Natural killer cell treated with Interleukin-12 subunit alpha and Interleukin-12 subunit beta and Interleukin-15 and Interleukin-18, amount 100 ng/mL, for 72 hours (primary cell): ENCODE results near the gene TIMM22. TPM values are rescaled to one million over a fixed set of nuclear protein-coding genes. Genes with fewer than 3 reads are reported as not detected.

ENCODE experiments used
- ATAC-seq, 2 donors: fragments of 150-1000 bp; cut with Tn5 transposase in 1 of 2; sonication (Bioruptor Pico), chemical (Tn5 transposase) in 1 of 2; 2 replicates each; pipeline ENCODE4 v1.10.0; 2021
- DNase-seq: peaks from one replicate; pipeline ENCODE4 v3.0.0; 2022; ENCODE audit warnings: low spot score
- H3K27ac Mint-ChIP-seq, 2 donors: 1 replicate in 1 of 2; 2 replicates in 1 of 2; pipeline ENCODE4 v1.8.0; 2022; ENCODE audit warnings: mixed read lengths in 2 of 2, mild to moderate bottlenecking in 1 of 2, moderate library complexity in 1 of 2
- H3K27me3 Mint-ChIP-seq, 2 donors: 1 replicate in 1 of 2; 2 replicates in 1 of 2; pipeline ENCODE4 v1.8.0; 2022; ENCODE audit warnings: mixed read lengths in 2 of 2
- H3K36me3 Mint-ChIP-seq: one replicate; pipeline ENCODE4 v1.8.0; 2022; ENCODE audit warnings: mixed read lengths
- H3K4me1 Mint-ChIP-seq, 2 donors: 1 replicate in 1 of 2; 2 replicates in 1 of 2; pipeline ENCODE4 v1.8.0; 2022; ENCODE audit warnings: low read depth in 2 of 2, mixed read lengths in 2 of 2, mild to moderate bottlenecking in 1 of 2
- H3K4me3 Mint-ChIP-seq: one replicate; pipeline ENCODE4 v1.8.0; 2022; ENCODE audit warnings: mixed read lengths
- H3K9me3 Mint-ChIP-seq: 2 replicates; pipeline ENCODE4 v1.8.0; 2022; ENCODE audit warnings: mixed read lengths
- total RNA-seq, 2 donors: library from RNA; stranded (reverse); gene quantifications; one replicate each; pipeline ENCODE4 v1.2.3, GENCODE V29; 2022

The TIMM22 gene
- total RNA-seq, 2 donors from 2014 or later: 12.7 to 19.8 TPM

DNA sequence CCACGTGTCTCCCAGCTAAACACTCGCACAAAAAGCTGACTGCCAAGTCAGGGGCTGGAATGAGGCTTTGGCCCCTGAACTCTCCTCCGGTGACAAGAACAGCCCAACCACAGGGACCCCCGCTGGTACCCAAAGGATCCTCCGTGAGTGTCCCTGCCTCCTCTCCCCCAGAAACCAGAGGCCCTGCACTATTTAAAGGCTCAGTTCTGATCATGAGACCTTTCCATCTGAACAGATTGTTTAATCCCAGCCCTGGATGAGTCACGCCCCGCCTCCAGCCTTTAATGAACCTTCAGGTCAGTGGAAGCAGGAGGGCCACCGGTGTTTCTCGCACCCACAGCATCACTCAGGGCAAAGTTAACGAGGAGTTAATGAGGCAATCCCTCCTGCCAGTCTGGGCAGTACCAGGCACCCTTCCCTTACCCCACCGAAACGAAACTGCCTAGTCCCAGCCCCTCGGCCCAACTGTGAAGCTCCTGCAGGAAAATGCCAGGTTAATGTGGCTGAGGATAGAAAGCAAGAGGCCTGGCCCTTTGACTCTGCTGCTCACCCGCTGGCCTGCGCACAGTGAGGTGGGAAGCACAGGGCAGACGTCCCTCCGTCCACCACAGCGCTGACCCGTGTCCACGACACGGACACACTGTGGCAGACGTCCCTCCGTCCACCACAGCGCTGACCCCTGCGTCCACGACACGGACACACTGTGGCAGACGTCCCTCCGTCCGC is 32.4 kb downstream of the TIMM22 start:
- Mint-ChIP-seq H3K27ac (no peak overlapping the region), H3K27me3 (no peaks in the 10 kb centered on the region)

DNA sequence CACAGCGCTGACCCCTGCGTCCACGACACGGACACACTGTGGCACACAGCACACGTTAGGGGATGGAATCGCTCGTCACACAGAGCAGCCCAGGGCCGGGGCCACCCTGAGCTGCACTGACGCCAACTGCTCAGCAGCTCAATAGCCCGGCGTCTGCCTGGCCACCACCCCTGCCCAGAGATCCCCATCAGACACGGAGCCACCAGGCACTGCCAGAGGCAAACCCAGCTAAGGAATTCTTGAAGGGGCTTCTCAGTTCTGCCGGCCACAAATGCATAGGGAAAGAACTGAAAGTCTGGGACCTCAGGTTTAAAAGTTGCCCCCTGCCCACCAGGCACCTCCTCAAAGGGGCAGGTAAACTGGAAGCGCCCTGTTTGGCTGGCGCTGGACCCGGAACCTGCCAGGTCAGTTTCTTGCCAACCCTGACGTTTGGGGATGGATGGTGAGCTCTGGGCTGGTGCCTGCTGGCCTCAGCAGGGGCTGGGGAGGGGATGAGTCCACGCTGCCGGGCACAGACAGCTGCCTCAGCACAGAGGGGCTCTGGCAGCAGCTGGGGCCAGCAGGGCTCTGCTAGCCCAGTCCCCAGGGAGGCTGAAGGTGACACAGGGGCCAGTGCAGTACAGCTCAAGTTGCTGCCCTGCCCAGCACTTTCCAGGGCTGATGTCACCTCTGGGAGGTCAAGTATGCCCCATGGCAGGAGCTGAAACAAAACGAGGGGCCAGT is 33.2 kb downstream of the TIMM22 start:
- Mint-ChIP-seq H3K9me3 (no peaks in the 10 kb centered on the region), H3K27ac (no peak overlapping the region), H3K36me3 (no peaks in the 10 kb centered on the region), H3K4me1 (peaks cover 0 to 10% of the 10 kb centered on the region in 2 donors), H3K27me3 (no peaks in the 10 kb centered on the region), H3K4me3 (no peak overlapping the region)
- no peak for ATAC-seq
- DNase-seq: no peak

More for the DNA sequence above, 32.4 kb downstream of the TIMM22 start:
- H3K9me3 Mint-ChIP-seq: no peaks in the 10 kb centered on the region
- no peak overlapping the region for H3K4me3 Mint-ChIP-seq
- DNase-seq (no peak), ATAC-seq (no peak)
- peaks cover 0 to 10% of the 10 kb centered on the region in 2 donors for H3K4me1 Mint-ChIP-seq
- no peaks in the 10 kb centered on the region for H3K36me3 Mint-ChIP-seq

DNA sequence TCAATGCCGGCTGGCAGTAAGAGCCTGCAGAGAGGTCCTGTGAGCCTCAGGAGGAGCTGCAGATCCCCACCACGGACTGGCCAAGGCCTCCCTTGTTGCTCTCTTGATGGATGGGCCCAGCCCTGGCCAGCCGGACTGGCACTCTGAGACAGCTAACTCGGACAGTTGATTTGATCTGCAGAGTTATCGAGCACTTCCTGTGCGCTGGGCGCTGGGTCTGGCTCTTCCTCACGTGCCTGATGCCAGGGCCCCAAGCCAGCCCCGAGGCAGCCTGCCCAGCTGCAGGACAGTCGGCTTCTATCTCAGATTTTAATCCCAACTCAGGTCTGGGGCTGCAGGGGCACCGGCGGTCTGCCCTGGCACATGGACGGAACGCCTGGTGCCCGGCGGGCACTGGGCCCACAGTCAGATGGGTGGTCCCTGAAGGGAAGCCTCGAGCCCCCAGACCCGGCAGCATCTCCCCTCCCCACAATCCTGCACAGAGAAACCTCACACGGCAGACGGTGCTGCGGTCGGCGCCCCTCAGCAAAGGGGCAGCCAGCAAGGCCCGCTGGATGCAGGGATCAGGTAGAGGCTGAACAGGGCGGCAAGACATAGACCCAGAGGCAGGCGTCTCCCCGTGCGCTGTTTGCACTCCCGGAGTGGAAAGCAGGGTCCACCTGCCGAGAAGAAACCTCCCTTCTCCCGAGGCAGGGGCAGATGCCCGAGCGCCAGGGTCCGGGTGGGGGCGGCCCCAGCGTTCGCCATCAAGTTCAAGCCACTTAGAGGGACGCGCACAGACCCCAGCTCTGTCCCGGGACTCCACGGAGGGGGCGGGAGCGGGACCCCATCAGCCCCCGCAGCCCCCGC is 34.0 kb downstream of the TIMM22 start:
- DNase-seq (no peak), ATAC-seq (no peak)
- H3K27ac Mint-ChIP-seq: no peak overlapping the region
- H3K4me3 Mint-ChIP-seq: no peak overlapping the region
- no peaks in the 10 kb centered on the region for H3K36me3 Mint-ChIP-seq
- H3K9me3 Mint-ChIP-seq: no peaks in the 10 kb centered on the region
- H3K4me1 Mint-ChIP-seq: peaks cover 0 to 7% of the 10 kb centered on the region in 2 donors
- no peaks in the 10 kb centered on the region for H3K27me3 Mint-ChIP-seq

DNA sequence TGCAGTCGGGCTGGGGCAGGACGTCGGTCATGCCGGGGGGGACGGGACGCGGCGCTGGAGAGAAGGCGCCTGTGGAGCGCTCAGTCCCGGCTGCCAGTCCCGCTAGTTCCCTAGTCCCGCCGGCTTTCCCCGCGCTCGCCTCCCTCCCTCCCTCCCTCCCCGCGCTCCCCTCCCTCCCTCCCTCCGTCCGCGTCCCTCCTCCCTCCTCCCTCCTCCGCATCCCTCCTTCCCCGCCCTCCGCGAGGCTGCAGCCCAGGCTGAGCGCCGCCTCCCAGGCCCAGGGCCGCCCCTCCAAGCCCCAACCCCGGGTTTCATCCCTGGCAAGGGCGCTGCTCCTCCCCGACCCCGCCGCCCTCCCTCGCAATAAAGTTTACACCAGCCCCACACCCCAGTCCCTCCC is 34.8 kb downstream of the TIMM22 start:
- no peaks in the 10 kb centered on the region for H3K36me3 Mint-ChIP-seq
- DNase-seq (no peak), ATAC-seq (no peak)
- H3K27me3 Mint-ChIP-seq: no peaks in the 10 kb centered on the region
- no peaks in the 10 kb centered on the region for H3K9me3 Mint-ChIP-seq
- H3K27ac Mint-ChIP-seq: no peak overlapping the region
- H3K4me3 Mint-ChIP-seq: no peak overlapping the region
- peaks cover 0 to 12% of the 10 kb centered on the region in 2 donors for H3K4me1 Mint-ChIP-seq

DNA sequence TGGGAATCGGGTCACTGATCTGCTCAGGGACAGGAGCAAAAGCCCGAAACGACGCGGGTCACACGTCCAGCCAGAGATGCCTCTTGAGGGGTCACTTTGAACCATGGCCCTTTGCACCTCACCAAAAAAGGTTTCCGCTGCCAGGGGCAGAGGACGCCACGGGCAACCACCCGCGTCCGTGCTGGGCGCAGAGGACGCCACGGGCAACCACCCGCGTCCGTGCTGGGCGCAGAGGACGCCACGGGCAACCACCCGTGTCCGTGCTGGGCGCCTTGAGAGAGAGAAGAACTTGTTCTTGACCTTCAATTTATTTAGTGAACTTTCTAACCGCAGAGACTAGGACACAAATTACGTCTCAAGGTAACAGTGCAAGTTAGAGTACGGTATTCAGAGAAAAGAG is 35.5 kb downstream of the TIMM22 start:
- ATAC-seq: no peak
- H3K9me3 Mint-ChIP-seq: no peaks in the 10 kb centered on the region
- no peaks in the 10 kb centered on the region for H3K36me3 Mint-ChIP-seq
- no peak for DNase-seq
- no peak overlapping the region for H3K27ac Mint-ChIP-seq
- peaks cover 0 to 14% of the 10 kb centered on the region in 2 donors for H3K4me1 Mint-ChIP-seq
- H3K4me3 Mint-ChIP-seq: no peak overlapping the region
- no peaks in the 10 kb centered on the region for H3K27me3 Mint-ChIP-seq

DNA sequence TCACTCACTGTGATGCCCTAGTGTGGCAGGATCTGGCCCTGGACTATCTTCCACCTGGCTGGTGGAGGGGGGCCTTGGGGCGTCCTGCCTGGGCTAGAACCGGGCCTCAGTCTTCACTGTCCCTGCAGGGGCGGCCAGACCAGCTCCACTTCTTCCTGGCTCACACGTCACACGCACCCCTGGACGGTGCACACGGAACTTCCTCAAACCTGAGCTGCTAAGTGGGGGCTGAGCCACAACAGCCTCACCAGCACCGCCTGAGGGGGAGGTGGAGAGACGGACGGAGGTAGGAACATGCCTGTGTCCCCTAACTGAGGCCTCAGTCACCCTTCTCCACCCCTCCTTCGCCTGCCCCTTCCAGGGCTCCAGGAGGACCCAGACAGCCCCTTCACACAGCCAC is 36.6 kb downstream of the TIMM22 start:
- H3K4me1 Mint-ChIP-seq: peaks cover 0 to 14% of the 10 kb centered on the region in 2 donors
- H3K36me3 Mint-ChIP-seq: no peaks in the 10 kb centered on the region
- H3K27me3 Mint-ChIP-seq: no peaks in the 10 kb centered on the region
- H3K27ac Mint-ChIP-seq: no peak overlapping the region
- ATAC-seq: no peak
- H3K4me3 Mint-ChIP-seq: no peak overlapping the region
- DNase-seq: no peak
- H3K9me3 Mint-ChIP-seq: no peaks in the 10 kb centered on the region

DNA sequence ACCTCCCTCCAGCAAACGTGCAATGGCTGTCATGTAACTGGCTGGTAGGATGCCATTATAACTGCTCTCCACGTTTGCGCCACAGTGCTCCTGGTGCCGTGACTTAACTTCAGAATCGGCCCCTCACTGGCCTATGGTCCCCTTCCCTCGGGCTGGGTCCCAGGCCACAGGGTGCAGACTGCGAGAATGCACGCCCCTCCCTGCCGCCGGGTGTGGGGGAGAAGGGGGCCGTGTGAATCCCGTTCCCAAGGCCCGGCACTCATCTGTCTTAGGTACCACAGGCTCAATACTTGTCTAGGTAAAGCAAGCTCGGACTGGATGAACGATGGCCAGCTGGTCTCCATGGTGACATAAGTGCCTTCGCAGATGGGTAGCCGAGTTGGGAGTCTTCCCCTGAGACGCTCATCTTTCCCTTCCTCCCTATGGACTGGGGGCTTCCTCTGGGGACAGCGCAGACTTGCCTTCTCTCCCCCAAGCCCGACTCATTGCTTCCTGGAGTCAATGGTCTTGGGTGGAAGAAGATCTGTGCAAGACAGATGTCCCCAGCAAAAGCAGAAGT is 37.8 kb downstream of the TIMM22 start:
- Mint-ChIP-seq H3K27me3 (no peaks in the 10 kb centered on the region), H3K4me3 (no peak overlapping the region), H3K4me1 (peaks cover 0 to 13% of the 10 kb centered on the region in 2 donors), H3K27ac (no peak overlapping the region), H3K9me3 (no peaks in the 10 kb centered on the region), H3K36me3 (no peaks in the 10 kb centered on the region)
- ATAC-seq (no peak), DNase-seq (no peak)

DNA sequence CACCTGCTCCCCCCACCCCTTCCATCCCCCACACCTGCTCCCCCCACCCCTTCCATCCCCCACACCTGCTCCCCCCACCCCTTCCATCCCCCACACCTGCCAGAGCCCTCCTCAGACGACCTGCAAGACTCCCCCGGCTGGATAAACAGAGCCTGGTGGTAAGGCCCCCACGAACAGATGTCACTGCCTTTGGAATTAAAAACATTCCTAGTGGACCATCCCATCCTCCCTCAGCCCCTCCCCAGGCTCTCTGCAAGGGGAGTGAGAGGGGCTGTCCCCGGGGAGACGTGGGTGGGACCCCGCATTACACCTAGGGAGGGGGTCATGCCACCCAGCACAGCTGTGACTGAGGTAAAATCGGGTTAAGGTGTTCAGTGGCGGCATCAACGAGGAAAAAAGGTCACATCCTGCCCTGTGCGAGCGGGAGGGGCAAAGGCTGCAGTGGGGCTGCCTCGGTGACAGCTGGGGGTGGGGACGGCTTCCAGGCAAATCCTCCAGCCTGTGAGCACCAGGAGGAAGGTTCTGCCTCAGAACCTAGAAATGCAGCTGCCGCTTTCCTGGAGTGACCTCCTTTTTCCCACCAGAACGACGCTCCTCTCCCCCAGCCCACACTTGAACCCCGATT is 38.7 kb downstream of the TIMM22 start:
- Mint-ChIP-seq H3K27ac (no peak overlapping the region), H3K9me3 (no peaks in the 10 kb centered on the region), H3K36me3 (no peaks in the 10 kb centered on the region), H3K27me3 (no peaks in the 10 kb centered on the region), H3K4me1 (peaks cover 0 to 13% of the 10 kb centered on the region in 2 donors), H3K4me3 (no peak overlapping the region)
- DNase-seq (no peak), ATAC-seq (no peak)

DNA sequence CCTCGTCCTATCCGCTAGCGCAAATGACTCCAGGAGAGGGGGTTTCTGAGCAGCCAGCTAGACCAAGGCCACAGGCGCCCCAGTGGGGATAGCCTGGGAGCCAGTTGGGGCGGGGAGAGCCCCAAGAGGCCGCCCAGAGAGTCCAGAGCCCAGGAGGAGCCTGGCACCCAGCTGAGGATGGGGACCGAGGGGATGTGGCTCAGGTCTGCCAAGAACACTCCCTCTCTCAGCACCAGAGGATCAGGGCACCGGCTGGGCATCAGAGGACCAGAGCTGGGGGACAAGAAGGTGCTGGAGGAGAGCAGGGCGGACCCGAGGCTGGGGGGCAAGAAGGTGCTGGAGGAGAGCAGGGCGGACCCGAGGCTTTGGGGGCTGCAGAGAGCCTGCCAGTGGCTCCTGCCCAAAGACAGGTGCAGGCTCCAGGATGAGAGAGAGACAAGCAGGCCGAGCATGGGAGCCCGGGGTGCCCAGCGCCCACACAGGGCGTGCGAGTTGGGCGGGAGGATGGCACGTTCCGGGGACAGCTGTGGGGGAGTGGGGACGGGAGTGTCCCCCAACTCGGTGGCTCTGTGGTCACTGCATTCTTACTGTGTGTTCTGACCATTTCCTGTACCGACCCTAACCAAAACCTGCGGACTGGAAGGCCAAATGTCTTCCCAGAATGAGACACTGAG is 39.4 kb downstream of the TIMM22 start:
- DNase-seq (no peak), ATAC-seq (peak in 1 of 2 donors; percentile 18)
- H3K27me3 Mint-ChIP-seq: no peaks in the 10 kb centered on the region
- no peak overlapping the region for H3K4me3 Mint-ChIP-seq
- no peaks in the 10 kb centered on the region for H3K9me3 Mint-ChIP-seq
- H3K4me1 Mint-ChIP-seq: peaks cover 0 to 13% of the 10 kb centered on the region in 2 donors
- H3K36me3 Mint-ChIP-seq: no peaks in the 10 kb centered on the region
- peak overlapping the region in 1 of 2 donors; percentile 51 for H3K27ac Mint-ChIP-seq

DNA sequence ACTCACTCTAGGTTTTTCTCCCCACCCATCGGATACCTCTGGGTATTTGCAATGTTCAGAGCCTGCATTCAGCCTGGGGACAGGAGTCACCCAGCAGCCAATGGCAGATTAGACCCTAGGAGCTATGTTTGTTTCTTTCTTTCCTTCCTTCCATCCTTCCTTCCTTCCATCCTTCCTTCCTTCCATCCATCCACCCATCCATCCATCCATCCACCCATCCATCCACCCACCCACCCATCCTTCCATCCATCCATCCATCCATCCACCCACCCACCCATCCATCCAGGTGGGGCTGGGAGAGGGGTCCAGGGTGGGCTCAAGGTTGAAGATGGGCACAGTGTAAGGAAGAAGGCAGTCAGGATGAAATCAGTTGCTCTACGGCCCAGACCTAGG is 39.9 kb downstream of the TIMM22 start:
- H3K27ac Mint-ChIP-seq: peak overlapping the region in 1 of 2 donors; percentile 51
- no peak overlapping the region for H3K4me3 Mint-ChIP-seq
- H3K27me3 Mint-ChIP-seq: no peaks in the 10 kb centered on the region
- no peak for DNase-seq
- peaks cover 2 to 15% of the 10 kb centered on the region in 2 donors for H3K4me1 Mint-ChIP-seq
- peaks cover under 1% of the 10 kb centered on the region for H3K36me3 Mint-ChIP-seq
- no peaks in the 10 kb centered on the region for H3K9me3 Mint-ChIP-seq
- no peak for ATAC-seq

DNA sequence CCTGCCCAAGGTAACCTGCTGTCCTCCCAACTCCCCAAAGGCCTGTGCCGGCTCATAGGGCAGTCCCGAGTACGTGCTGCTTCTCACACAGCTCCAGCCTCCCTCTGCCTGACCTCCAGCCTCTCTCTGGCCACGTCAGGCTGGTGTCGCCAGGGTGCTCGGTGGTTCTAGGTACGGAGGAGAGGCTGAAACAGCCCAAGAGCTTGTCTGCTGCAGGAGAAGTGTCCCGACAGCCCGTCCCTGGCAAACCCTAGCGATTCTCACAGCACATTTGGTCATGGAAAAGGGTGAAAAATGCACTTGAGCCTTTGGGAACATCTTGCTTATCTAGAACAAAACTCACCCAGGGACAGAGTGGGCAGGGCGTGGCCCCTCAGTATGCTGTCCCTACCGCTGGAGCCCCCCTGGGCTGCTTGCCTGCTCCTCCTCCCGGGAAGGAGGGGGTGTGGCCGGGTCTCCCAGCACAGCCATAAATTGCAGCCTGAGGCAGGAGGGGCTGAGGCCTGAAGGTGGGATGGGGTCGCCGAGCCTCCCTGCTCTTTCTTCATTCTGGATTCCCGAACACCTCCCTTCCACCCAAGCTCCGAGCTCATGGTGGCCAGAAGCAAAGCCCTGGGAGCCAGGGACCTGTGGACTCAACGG is 40.4 kb downstream of the TIMM22 start:
- ATAC-seq (no peak), DNase-seq (no peak)
- Mint-ChIP-seq H3K36me3 (peaks cover 6% of the 10 kb centered on the region), H3K4me3 (no peak overlapping the region), H3K27ac (no peak overlapping the region), H3K4me1 (peaks cover 7 to 20% of the 10 kb centered on the region in 2 donors), H3K9me3 (no peaks in the 10 kb centered on the region), H3K27me3 (no peaks in the 10 kb centered on the region)

DNA sequence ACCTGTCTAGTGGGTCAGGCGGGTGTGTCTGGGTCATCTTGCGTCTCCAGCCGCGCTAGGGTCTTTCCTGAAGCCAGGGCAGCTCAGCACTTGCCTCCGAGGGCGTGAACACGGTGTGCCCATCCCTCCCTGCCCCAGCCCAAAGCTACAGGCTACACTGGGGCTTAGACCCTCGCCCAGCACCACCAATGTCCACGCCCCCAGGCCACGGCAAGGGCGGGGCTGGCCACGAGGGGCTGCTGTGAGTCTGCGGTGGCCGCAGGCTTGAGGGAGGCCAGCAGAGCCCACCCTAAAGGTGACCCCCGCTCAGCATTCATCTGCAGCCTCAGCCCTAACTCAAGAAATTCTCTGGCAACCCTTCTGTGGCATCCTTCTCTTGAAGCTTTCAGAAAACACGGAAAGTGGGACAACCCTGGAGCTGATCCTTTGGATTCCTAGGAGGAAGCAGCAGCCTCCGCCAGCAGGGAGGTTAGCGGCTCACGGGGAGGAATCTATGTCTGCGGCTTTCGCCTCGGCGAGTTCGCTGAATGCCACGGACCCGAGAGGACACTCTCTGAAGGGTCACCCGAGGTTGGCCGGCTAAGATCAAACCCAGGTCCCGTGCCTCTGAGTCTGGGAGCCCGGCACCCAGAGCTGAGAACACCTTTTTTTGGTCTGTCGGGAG is 41.7 kb downstream of the TIMM22 start:
- Mint-ChIP-seq H3K4me3 (no peak overlapping the region), H3K9me3 (no peaks in the 10 kb centered on the region), H3K27me3 (no peaks in the 10 kb centered on the region), H3K27ac (no peak overlapping the region), H3K4me1 (peaks cover 10 to 26% of the 10 kb centered on the region in 2 donors), H3K36me3 (peaks cover 9% of the 10 kb centered on the region)
- no peak for ATAC-seq
- no peak for DNase-seq
